HEK293 (cell line): ENCODE measurements around the gene ZNF513.

ENCODE experiments used
- CTCF ChIA-PET: fragments of 350-600 bp; formaldehyde crosslinking; extraction: SDS; loops from one replicate; lab custom pipeline; 2021; ENCODE audit warnings: antibody characterized with exemption; lab: Yijun Ruan, JAX
- POLR2A ChIA-PET: fragments of 300-600 bp; formaldehyde crosslinking; extraction: SDS; loops from one replicate; lab custom pipeline; 2020; ENCODE audit warnings: antibody characterized with exemption, inconsistent platforms; lab: Yijun Ruan, JAX
- H3K27ac ChIP-seq: fragments of 200-500 bp; sonication (Bioruptor generic); 2 replicates; pipeline ENCODE4 v1.5.1; 2014; ENCODE audit warnings: low read depth, low read length, control low read depth, inconsistent platforms; ENCODE audit errors: extremely low read depth
- H3K36me3 ChIP-seq, 2 experiments: fragments of 200-500 bp in 1 of 2; sonication (Bioruptor generic) in 1 of 2; 1 replicate in 1 of 2; 2 replicates in 1 of 2; pipeline ENCODE4 v1.5.1; 2014 to 2017; ENCODE audit warnings: inconsistent platforms in 2 of 2, low read length in 2 of 2; ENCODE audit not compliant: control insufficient read depth in 2 of 2, insufficient read depth in 1 of 2
- H3K4me1 ChIP-seq: fragments of 200-500 bp; sonication (Bioruptor generic); 2 replicates; pipeline ENCODE4 v1.5.1; 2014; ENCODE audit warnings: mild to moderate bottlenecking, low read length, inconsistent platforms; ENCODE audit not compliant: control insufficient read depth, insufficient read depth
- H3K4me3 ChIP-seq: 2 replicates; pipeline ENCODE4 v1.5.1; 2011; ENCODE audit warnings: low read depth, mild to moderate bottlenecking, control low read depth, low read length, moderate library complexity
- H3K9me3 ChIP-seq: fragments of 200-500 bp; sonication (Bioruptor generic); 2 replicates; pipeline ENCODE4 v1.5.1; 2014; ENCODE audit warnings: low read depth, low read length, inconsistent platforms; ENCODE audit not compliant: control insufficient read depth, insufficient read depth
- GLIS1 ChIP-seq: fragments of 450-650 bp; formaldehyde crosslinking; IDR thresholded peaks from 2 replicates; pipeline ENCODE4 v1.5.1; 2016; ENCODE audit warnings: missing biosample characterization, missing genetic modification characterization
- HOXD13 ChIP-seq: sonication (generic); formaldehyde crosslinking; IDR thresholded peaks from 2 replicates; pipeline ENCODE4 v1.8.0; 2022; ENCODE audit warnings: missing genetic modification reagents, borderline replicate concordance
- KLF16 ChIP-seq: fragments of 450-650 bp; formaldehyde crosslinking; IDR thresholded peaks from 2 replicates; pipeline ENCODE4 v1.5.1; 2017; ENCODE audit warnings: missing biosample characterization, missing genetic modification characterization
- KLF17 ChIP-seq: fragments of 450-650 bp; formaldehyde crosslinking; IDR thresholded peaks from 2 replicates; pipeline ENCODE4 v1.5.1; 2016; ENCODE audit warnings: missing biosample characterization, missing genetic modification characterization
- SCRT1 ChIP-seq: fragments of 450-650 bp; formaldehyde crosslinking; IDR thresholded peaks from 2 replicates; pipeline ENCODE4 v1.5.1; 2016; ENCODE audit warnings: missing biosample characterization, missing genetic modification characterization, borderline replicate concordance
- SP3 ChIP-seq: fragments of 450-650 bp; formaldehyde crosslinking; IDR thresholded peaks from 2 replicates; pipeline ENCODE4 v1.5.1; 2016; ENCODE audit warnings: missing biosample characterization, missing genetic modification characterization
- TCF7L2 ChIP-seq: IDR thresholded peaks from 2 replicates; pipeline ENCODE4 v1.6.1; 2011; ENCODE audit warnings: low read depth, mild to moderate bottlenecking, inconsistent platforms, low read length, moderate library complexity, borderline replicate concordance
- TSHZ1 ChIP-seq: fragments of 450-650 bp; formaldehyde crosslinking; IDR thresholded peaks from 2 replicates; pipeline ENCODE4 v1.5.1; 2016; ENCODE audit warnings: missing biosample characterization, missing genetic modification characterization, borderline replicate concordance
- ZBTB1 ChIP-seq: fragments of 450-650 bp; formaldehyde crosslinking; IDR thresholded peaks from 2 replicates; pipeline ENCODE4 v1.5.1; 2016; ENCODE audit warnings: missing biosample characterization, missing genetic modification characterization
- ZFP37 ChIP-seq: fragments of 450-650 bp; formaldehyde crosslinking; IDR thresholded peaks from 2 replicates; pipeline ENCODE4 v1.5.1; 2016; ENCODE audit warnings: missing biosample characterization, missing genetic modification characterization
- ZIC2 ChIP-seq: fragments of 450-650 bp; formaldehyde crosslinking; IDR thresholded peaks from 2 replicates; pipeline ENCODE4 v1.5.1; 2016; ENCODE audit warnings: missing biosample characterization, missing genetic modification characterization
- ZNF19 ChIP-seq: fragments of 450-650 bp; formaldehyde crosslinking; IDR thresholded peaks from 2 replicates; pipeline ENCODE4; 2016; ENCODE audit warnings: missing biosample characterization, missing genetic modification characterization, low read depth
- ZNF214 ChIP-seq: fragments of 450-650 bp; formaldehyde crosslinking; IDR thresholded peaks from 2 replicates; pipeline ENCODE4 v1.5.1; 2017; ENCODE audit warnings: missing biosample characterization, mild to moderate bottlenecking, missing genetic modification characterization, borderline replicate concordance
- ZNF266 ChIP-seq: fragments of 450-650 bp; formaldehyde crosslinking; IDR thresholded peaks from 2 replicates; pipeline ENCODE4 v1.5.1; 2016; ENCODE audit warnings: missing biosample characterization, missing genetic modification characterization, low read depth
- ZNF280D ChIP-seq: fragments of 450-650 bp; formaldehyde crosslinking; IDR thresholded peaks from 2 replicates; pipeline ENCODE4 v1.5.1; 2016; ENCODE audit warnings: missing biosample characterization, missing genetic modification characterization
- ZNF354C ChIP-seq: fragments of 450-650 bp; formaldehyde crosslinking; IDR thresholded peaks from 2 replicates; pipeline ENCODE4 v1.5.1; 2016; ENCODE audit warnings: missing biosample characterization, missing genetic modification characterization, low read depth, borderline replicate concordance
- ZNF488 ChIP-seq: fragments of 450-650 bp; formaldehyde crosslinking; IDR thresholded peaks from 2 replicates; pipeline ENCODE4 v1.5.1; 2016; ENCODE audit warnings: missing biosample characterization, missing genetic modification characterization
- ZNF621 ChIP-seq: fragments of 450-650 bp; formaldehyde crosslinking; IDR thresholded peaks from 2 replicates; pipeline ENCODE4 v1.5.1; 2017; ENCODE audit warnings: missing biosample characterization, missing genetic modification characterization
- ZNF645 ChIP-seq: fragments of 450-650 bp; formaldehyde crosslinking; IDR thresholded peaks from 2 replicates; pipeline ENCODE4; 2016; ENCODE audit warnings: missing biosample characterization, missing genetic modification characterization
- ZNF654 ChIP-seq: fragments of 450-650 bp; formaldehyde crosslinking; IDR thresholded peaks from 2 replicates; pipeline ENCODE4 v1.5.1; 2016; ENCODE audit warnings: low read depth, missing biosample characterization, missing genetic modification characterization
- ZNF664 ChIP-seq: fragments of 450-650 bp; formaldehyde crosslinking; IDR thresholded peaks from 2 replicates; pipeline ENCODE4 v1.5.1; 2016; ENCODE audit warnings: missing biosample characterization, missing genetic modification characterization
- ZNF677 ChIP-seq: fragments of 450-650 bp; IDR thresholded peaks from 2 replicates; pipeline ENCODE4 v1.5.0; 2018; ENCODE audit warnings: missing biosample characterization, mild to moderate bottlenecking, missing genetic modification characterization, moderate library complexity
- ZNF76 ChIP-seq: fragments of 450-650 bp; formaldehyde crosslinking; IDR thresholded peaks from 2 replicates; pipeline ENCODE4; 2016; ENCODE audit warnings: low read depth, missing biosample characterization, missing genetic modification characterization, borderline replicate concordance
- ZSCAN23 ChIP-seq: fragments of 450-650 bp; formaldehyde crosslinking; IDR thresholded peaks from 2 replicates; pipeline ENCODE4 v1.5.1; 2016; ENCODE audit warnings: missing biosample characterization, missing genetic modification characterization
- ZSCAN4 ChIP-seq: fragments of 450-650 bp; formaldehyde crosslinking; IDR thresholded peaks from 2 replicates; pipeline ENCODE4 v1.5.1; 2017; ENCODE audit warnings: missing biosample characterization, missing genetic modification characterization

ZNF513 gene

GRCh38 chr2:27380626-27381545 is at the start of gene ZNF513:
Gene ZNF513, minus strand, starts transcription at chr2:27380734. Its CDS starts 208 bp downstream, at chr2:27380526.
- ChIA-PET CTCF (interaction anchor here (1.2 to 1.4 kb wide), 2 partner anchors 10 to 301 kb away, joined by 3 to 7 read pairs; partner anchors contain the start of gene SNX17), POLR2A (interaction anchor here (1.0 to 2.9 kb wide), 8 partner anchors 9 to 303 kb away, joined by 3 to 19 read pairs (median 11); partner anchors contain the start of genes EIF2B4, GTF3C2, NRBP1 and PPM1G)
- Histone ChIP-seq H3K4me3 (peak within 1 kb of the TSS; percentile 72), H3K27ac (peak within 1 kb of the TSS; percentile 82), H3K9me3 (no peaks in the 10 kb centered on the region), H3K4me1 (no peaks in the 10 kb centered on the region; the same call in 1 of the 2 replicates), H3K36me3 (peaks cover 30 to 84% of the 10 kb centered on the region in 2 experiments)
- no peak for TF ChIP-seq ZBTB1 (tag by site-specific recombination)
- TF ChIP-seq ZNF654 (tag by site-specific recombination) = no peak
- TF ChIP-seq ZNF621 (tag by site-specific recombination) = no peak
- TF ChIP-seq SCRT1 = no peak
- 0 out of 2 replicates have a peak, but pooled peaks have one; percentile 44 for TF ChIP-seq ZFP37 (tag by site-specific recombination)
- TF ChIP-seq GLIS1 (tag by site-specific recombination) = peak; percentile 88
- TF ChIP-seq TSHZ1 (tag by site-specific recombination) = no peak
- peak; percentile 50; the same call in 1 of the 2 replicates for TF ChIP-seq KLF16 (tag by site-specific recombination)
- TF ChIP-seq ZNF280D (tag by site-specific recombination) = no peak
- TF ChIP-seq ZNF266 (tag by site-specific recombination) = no peak
- peak; percentile 67 for TF ChIP-seq SP3 (tag by site-specific recombination)
- peak; percentile 76 for TF ChIP-seq ZSCAN4 (tag by site-specific recombination)
- peak; percentile 80 for TF ChIP-seq ZNF76 (tag by site-specific recombination)
- no peak for TF ChIP-seq ZNF488 (tag by site-specific recombination)
- peak; percentile 52; the same call in 1 of the 2 replicates for TF ChIP-seq KLF17 (tag by site-specific recombination)
- no peak for TF ChIP-seq ZNF645 (tag by site-specific recombination)
- TF ChIP-seq ZNF19 (tag by site-specific recombination) = no peak
- TF ChIP-seq ZSCAN23 = no peak
- TF ChIP-seq TCF7L2 = peak; percentile 27; the same call in 1 of the 2 replicates
- peak; percentile 74 for TF ChIP-seq ZIC2 (tag by site-specific recombination)
- TF ChIP-seq ZNF677 (tag by site-specific recombination) = no peak
- no peak for TF ChIP-seq ZNF214 (tag by site-specific recombination)
- TF ChIP-seq HOXD13 = no peak
- TF ChIP-seq ZNF664 (tag by site-specific recombination) = no peak
- TF ChIP-seq ZNF354C (tag by site-specific recombination) = no peak
